Measurements from ENCODE around the gene PPP3CA. TPM values are rescaled to one million over a fixed set of nuclear protein-coding genes. Genes with fewer than 3 reads are reported as not detected.

The PPP3CA gene
- total RNA-seq, 1 donor from 2014 or later, result 78.8 TPM

- Mint-ChIP-seq H3K27me3 (no peaks in the 10 kb centered on the region), H3K4me1 (peaks cover 61% of the 10 kb centered on the region), H3K27ac (no peak overlapping the region), H3K9me3 (no peaks in the 10 kb centered on the region), H3K4me3 (no peak overlapping the region), H3K36me3 (ENCODE audit: low read depth) (peaks cover 28% of the 10 kb centered on the region)
- intact Hi-C loops (cut with micrococcal nuclease), result loop anchor here (1.0 to 5.0 kb wide), 3 partner anchors 158 to 1073 kb away; partner anchors contain the start of gene PPP3CA
- ChIA-PET CTCF (no interaction called here), POLR2A (no interaction called here)
- no peak for TF ChIP-seq CTCF (IDR thresholded peaks at IDR 0.05)
- DNase-seq (no peak), ATAC-seq (ENCODE audit: low read depth) (no peak)
Measured at GRCh38 chr4:101188906-101189305, 158.4 kb downstream of the PPP3CA start.

DNA sequence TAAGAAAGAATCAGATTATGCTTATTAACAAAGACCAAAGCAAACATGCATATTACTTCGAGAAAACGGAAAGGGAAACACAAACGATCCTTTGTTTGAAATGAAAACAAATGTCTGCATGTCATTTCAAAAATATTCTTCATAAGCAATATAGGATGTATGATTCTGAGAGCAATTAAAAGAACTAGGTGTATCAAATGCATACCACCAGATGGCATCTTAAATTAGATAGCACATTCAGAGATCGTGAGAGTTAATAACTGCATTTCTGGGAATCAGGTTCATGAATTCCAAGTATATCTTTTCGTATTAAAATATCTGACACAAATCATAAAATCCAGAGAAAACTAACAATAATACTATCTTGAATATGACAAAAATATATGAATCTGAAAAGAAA, 159.5 kb downstream of the PPP3CA start:
- TF ChIP-seq CTCF (IDR thresholded peaks at IDR 0.05), result no peak
- peaks cover 30% of the 10 kb centered on the region for H3K36me3 Mint-ChIP-seq (ENCODE audit: low read depth)
- DNase-seq (no peak), ATAC-seq (ENCODE audit: low read depth) (no peak)
- peaks cover under 1% of the 10 kb centered on the region for H3K9me3 Mint-ChIP-seq
- intact Hi-C loops (cut with micrococcal nuclease), result loop anchor here (1.0 to 5.0 kb wide), 3 partner anchors 159 to 1074 kb away; partner anchors contain the start of gene PPP3CA
- peaks cover 69% of the 10 kb centered on the region for H3K4me1 Mint-ChIP-seq
- H3K27ac Mint-ChIP-seq, result no peak overlapping the region
- CTCF ChIA-PET, result interaction anchor here (0.8 kb wide), 1 partner anchor 150 kb away, joined by 3 read pairs; no protein-coding TSS in a partner anchor
- H3K4me3 Mint-ChIP-seq, result no peak overlapping the region
- H3K27me3 Mint-ChIP-seq, result no peaks in the 10 kb centered on the region
- POLR2A ChIA-PET, result interaction anchor here (1.2 kb wide), 1 partner anchor 158 kb away, joined by 3 read pairs; no protein-coding TSS in a partner anchor

GRCh38 chr4:101186567-101187184, 160.7 kb downstream of the PPP3CA start:
- peaks cover 68% of the 10 kb centered on the region for H3K4me1 Mint-ChIP-seq
- ATAC-seq (ENCODE audit: low read depth) (peak; percentile 56), DNase-seq (no peak)
- CTCF ChIA-PET, result interaction anchor here (0.7 to 2.5 kb wide), 2 partner anchors 15 to 544 kb away, joined by 3 to 9 read pairs; no protein-coding TSS in a partner anchor
- H3K9me3 Mint-ChIP-seq, result peaks cover 4% of the 10 kb centered on the region
- peaks cover 32% of the 10 kb centered on the region for H3K36me3 Mint-ChIP-seq (ENCODE audit: low read depth)
- no peaks in the 10 kb centered on the region for H3K27me3 Mint-ChIP-seq
- H3K4me3 Mint-ChIP-seq, result no peak overlapping the region
- no peak for TF ChIP-seq CTCF (IDR thresholded peaks at IDR 0.05)
- intact Hi-C loops (cut with micrococcal nuclease), result loop anchor here (5.0 kb wide), 1 partner anchor 1076 kb away; no protein-coding TSS in a partner anchor
- POLR2A ChIA-PET, result interaction anchor here (0.8 to 1.2 kb wide), 4 partner anchors 12 to 161 kb away, joined by 3 to 4 read pairs (median 3); partner anchors contain the start of gene PPP3CA
- H3K27ac Mint-ChIP-seq, result peak overlapping the region; percentile 59

DNA sequence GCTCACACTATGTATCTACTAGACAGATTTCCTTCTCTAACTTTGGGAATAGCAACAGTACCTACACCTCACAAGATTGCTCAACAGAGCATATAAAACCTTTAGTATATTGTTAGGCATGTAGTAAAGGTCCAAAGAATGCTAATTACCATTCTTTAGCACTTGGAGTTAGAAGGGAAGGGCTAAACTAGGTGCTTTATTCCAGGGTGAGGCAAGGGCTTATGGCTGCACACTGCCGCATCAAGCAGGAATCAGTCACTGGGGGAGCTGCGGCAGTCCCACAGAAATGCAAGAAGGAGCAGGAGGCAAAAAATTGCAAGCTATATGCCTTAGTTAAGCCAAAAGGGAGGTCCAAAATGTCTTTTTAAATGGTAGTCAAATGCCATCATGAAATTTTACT, 162.7 kb downstream of the PPP3CA start:
- CTCF ChIA-PET, result no interaction called here
- POLR2A ChIA-PET, result interaction anchor here (0.6 to 2.3 kb wide), 3 partner anchors 9 to 1607 kb away, joined by 3 to 6 read pairs (median 6); partner anchors contain the start of gene PPP3CA
- no peak for TF ChIP-seq CTCF (IDR thresholded peaks at IDR 0.05)
- peaks cover 4% of the 10 kb centered on the region for H3K9me3 Mint-ChIP-seq
- intact Hi-C loops (cut with micrococcal nuclease), result loop anchor here (5.0 kb wide), 1 partner anchor 1078 kb away; no protein-coding TSS in a partner anchor
- peaks cover 24% of the 10 kb centered on the region for H3K36me3 Mint-ChIP-seq (ENCODE audit: low read depth)
- no peak overlapping the region for H3K4me3 Mint-ChIP-seq
- ATAC-seq (ENCODE audit: low read depth) (no peak), DNase-seq (no peak)
- H3K27ac Mint-ChIP-seq, result no peak overlapping the region
- peaks cover 57% of the 10 kb centered on the region for H3K4me1 Mint-ChIP-seq
- no peaks in the 10 kb centered on the region for H3K27me3 Mint-ChIP-seq
